Stimulated activated CD4-positive, alpha-beta T cell treated with anti-CD3 and anti-CD28 coated beads, Interleukin-4, amount 100 ng/mL, for 4 hours (primary cell): ENCODE measurements around the gene ATP13A2.

Experiments used
- DNase-seq, 2 experiments: peaks; one replicate each; pipeline ENCODE4 v3.0.0-alpha.2; 2020

The ATP13A2 gene

GRCh38 chr1:17011439-17012307 lies at the start of gene ATP13A2:
TSS of gene ATP13A2 (minus strand) at chr1:17011928. CDS start at chr1:17011738, 190 bp downstream.
- DNase-seq, result peak; percentile 82 to 85

- no peak for DNase-seq
Observed at GRCh38 chr1:17061486-17061885, 49.8 kb upstream of the ATP13A2 start.

- no peak for DNase-seq
Observed at GRCh38 chr1:17060306-17060749, 48.6 kb upstream of the ATP13A2 start.

- peak; percentile 5 to 10 for DNase-seq
Observed at GRCh38 chr1:17059391-17060305, 47.9 kb upstream of the ATP13A2 start.

- DNase-seq, result no peak
Observed at GRCh38 chr1:17056551-17056950, 44.8 kb upstream of the ATP13A2 start.

- no peak for DNase-seq
Observed at GRCh38 chr1:17055801-17056200, 44.1 kb upstream of the ATP13A2 start.

- peak; percentile 98 for DNase-seq
Observed at GRCh38 chr1:17053685-17054410, 42.1 kb upstream of the ATP13A2 start, which contains the start of gene SDHB. TSS of gene SDHB (minus strand) at chr1:17054032. CDS start at chr1:17054019, 13 bp downstream.

- no peak for DNase-seq
Observed at GRCh38 chr1:17053086-17053684, 41.5 kb upstream of the ATP13A2 start.

GRCh38 chr1:17052641-17053040 lies 40.9 kb upstream of the ATP13A2 start:
- DNase-seq, result no peak

- DNase-seq, result no peak
Observed at GRCh38 chr1:17052038-17052437, 40.3 kb upstream of the ATP13A2 start.

GRCh38 chr1:17047924-17048323 lies 36.2 kb upstream of the ATP13A2 start:
- no peak for DNase-seq

GRCh38 chr1:17046334-17046657 lies 34.6 kb upstream of the ATP13A2 start:
- no peak for DNase-seq

- no peak for DNase-seq
Observed at GRCh38 chr1:17045634-17046333, 34.1 kb upstream of the ATP13A2 start.

- DNase-seq, result no peak
Observed at GRCh38 chr1:17045150-17045549, 33.4 kb upstream of the ATP13A2 start.

- no peak for DNase-seq
Observed at GRCh38 chr1:17043676-17044075, 31.9 kb upstream of the ATP13A2 start.

- DNase-seq, result no peak
Observed at GRCh38 chr1:17040135-17040534, 28.4 kb upstream of the ATP13A2 start.

- no peak for DNase-seq
Observed at GRCh38 chr1:17039522-17039921, 27.8 kb upstream of the ATP13A2 start.

- no peak for DNase-seq
Observed at GRCh38 chr1:17033481-17033880, 21.8 kb upstream of the ATP13A2 start.

- DNase-seq, result no peak
Observed at GRCh38 chr1:17032741-17033140, 21.0 kb upstream of the ATP13A2 start.

GRCh38 chr1:17031436-17031835 lies 19.7 kb upstream of the ATP13A2 start:
- no peak for DNase-seq

- DNase-seq, result no peak
Observed at GRCh38 chr1:17030206-17030605, 18.5 kb upstream of the ATP13A2 start.

GRCh38 chr1:17028662-17029188 lies 17.0 kb upstream of the ATP13A2 start:
- DNase-seq, result no peak
